NCI-H1092 (cell line): ENCODE data around the gene ANAPC16.
"Not testable (repeated sequence)": the region's sequence is repeated elsewhere in the genome, so short reads cannot be mapped to it uniquely, and the experiment has no call there.

Experiments used
- DNase-seq: peaks from one replicate; lab custom pipeline; 2025; lab: John Stamatoyannopoulos, UW

The ANAPC16 gene

GRCh38 chr10:72278668-72279393 lies 63.0 kb downstream of the ANAPC16 start:
- no peak for DNase-seq

DNA sequence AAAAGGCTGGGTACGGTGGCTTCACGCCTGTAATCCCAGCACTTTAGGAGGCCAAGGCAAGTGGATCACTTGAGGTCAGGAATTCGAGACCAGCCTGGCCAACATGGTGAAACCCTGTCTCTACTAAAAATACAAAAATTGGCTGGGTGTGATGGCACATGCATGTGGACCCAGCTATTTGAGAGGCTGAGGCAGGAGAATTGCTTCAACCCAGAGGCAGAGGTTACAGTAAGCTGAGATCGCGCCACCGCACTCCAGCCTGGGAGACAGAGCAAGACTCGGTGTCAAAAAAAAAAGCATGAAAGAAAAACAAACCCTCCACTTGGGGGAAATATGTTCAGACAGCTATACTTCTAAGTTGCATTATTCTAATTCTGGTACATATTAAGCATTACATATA lies 63.8 kb downstream of the ANAPC16 start:
- DNase-seq = not testable (repeated sequence)

- DNase-seq = no peak
Observed at GRCh38 chr10:72283131-72283530, 67.3 kb downstream of the ANAPC16 start.
